GM19328 (cell line): ENCODE results near the gene ACOX1.

ENCODE experiments used
- ATAC-seq: cut with Tn5 transposase; IDR thresholded peaks from one replicate; pipeline ENCODE4 v1.9.1; 2021; ENCODE audit warnings: mild to moderate bottlenecking, moderate library complexity; ENCODE audit not compliant: unreplicated experiment

The ACOX1 gene

GRCh38 chr17:75910699-75911098 lies 68.3 kb downstream of the ACOX1 start:
- ATAC-seq = no peak

GRCh38 chr17:75909812-75910274 lies 69.1 kb downstream of the ACOX1 start:
- no peak for ATAC-seq

GRCh38 chr17:75909051-75909811 lies 69.7 kb downstream of the ACOX1 start:
- ATAC-seq = no peak

- no peak for ATAC-seq
Measured at GRCh38 chr17:75908201-75908600, 70.8 kb downstream of the ACOX1 start.

GRCh38 chr17:75906143-75906884 lies 72.7 kb downstream of the ACOX1 start:
- no peak for ATAC-seq

GRCh38 chr17:75904749-75905521 lies 74.0 kb downstream of the ACOX1 start, which contains the start of gene MRPL38:
Gene MRPL38, minus strand, starts transcription at chr17:75904884. Its CDS starts 9 bp downstream, at chr17:75904875.
- peak; percentile 95 for ATAC-seq

- ATAC-seq = no peak
Measured at GRCh38 chr17:75902406-75902805, 76.6 kb downstream of the ACOX1 start.

GRCh38 chr17:75901727-75902126 lies 77.2 kb downstream of the ACOX1 start:
- no peak for ATAC-seq

- ATAC-seq = no peak
Measured at GRCh38 chr17:75900691-75901533, 78.1 kb downstream of the ACOX1 start.

GRCh38 chr17:75899767-75900468 lies 79.0 kb downstream of the ACOX1 start:
- no peak for ATAC-seq

GRCh38 chr17:75899353-75899752 lies 79.6 kb downstream of the ACOX1 start:
- no peak for ATAC-seq

GRCh38 chr17:75898791-75899190 lies 80.2 kb downstream of the ACOX1 start:
- ATAC-seq = no peak

GRCh38 chr17:75898065-75898464 lies 80.9 kb downstream of the ACOX1 start:
- no peak for ATAC-seq

- ATAC-seq = no peak
Measured at GRCh38 chr17:75897160-75898019, 81.6 kb downstream of the ACOX1 start.

- peak; percentile 50 for ATAC-seq
Measured at GRCh38 chr17:75896415-75897159, 82.4 kb downstream of the ACOX1 start, which contains the start of gene TRIM65. Gene TRIM65, minus strand, starts transcription at chr17:75896951. Its CDS starts 14 bp downstream, at chr17:75896937.

GRCh38 chr17:75895370-75896155 lies 83.4 kb downstream of the ACOX1 start:
- ATAC-seq = no peak

GRCh38 chr17:75894049-75894733 lies 84.8 kb downstream of the ACOX1 start:
- ATAC-seq = no peak
